HG02885 (cell line): ENCODE data around the gene PTPN4.

ENCODE experiments used
- ATAC-seq: cut with Tn5 transposase; IDR thresholded peaks from one replicate; pipeline ENCODE4 v1.9.1; 2021; ENCODE audit warnings: mild to moderate bottlenecking; ENCODE audit not compliant: unreplicated experiment, poor library complexity

Gene PTPN4

GRCh38 chr2:119910566-119910965 lies 150.8 kb downstream of the PTPN4 start:
- no peak for ATAC-seq

- ATAC-seq = no peak
These were observed 154.5 kb downstream of the PTPN4 start for GRCh38 chr2:119914266-119914665.

- ATAC-seq = no peak
These were observed 162.1 kb downstream of the PTPN4 start for GRCh38 chr2:119921825-119922224.

- no peak for ATAC-seq
These were observed 163.0 kb downstream of the PTPN4 start for GRCh38 chr2:119922699-119923098.

GRCh38 chr2:119929537-119929936 lies 169.8 kb downstream of the PTPN4 start:
- ATAC-seq = no peak

- no peak for ATAC-seq
These were observed 173.1 kb downstream of the PTPN4 start for GRCh38 chr2:119932809-119933208.

GRCh38 chr2:119934319-119934718 lies 174.6 kb downstream of the PTPN4 start:
- ATAC-seq = no peak

GRCh38 chr2:119937680-119938079 lies 178.0 kb downstream of the PTPN4 start:
- ATAC-seq = no peak

GRCh38 chr2:119939915-119940314 lies 180.2 kb downstream of the PTPN4 start:
- no peak for ATAC-seq

- ATAC-seq = no peak
These were observed 181.1 kb downstream of the PTPN4 start for GRCh38 chr2:119940856-119941255.

GRCh38 chr2:119941388-119941787 lies 181.7 kb downstream of the PTPN4 start:
- ATAC-seq = no peak

GRCh38 chr2:119941981-119942513 lies 182.3 kb downstream of the PTPN4 start:
- no peak for ATAC-seq

GRCh38 chr2:119943058-119943457 lies 183.3 kb downstream of the PTPN4 start:
- ATAC-seq = no peak

- no peak for ATAC-seq
These were observed 187.8 kb downstream of the PTPN4 start for GRCh38 chr2:119947535-119947934.

GRCh38 chr2:119950966-119951365 lies 191.2 kb downstream of the PTPN4 start:
- ATAC-seq = no peak

- ATAC-seq = no peak
These were observed 199.0 kb downstream of the PTPN4 start for GRCh38 chr2:119958670-119959268.

GRCh38 chr2:119960821-119961220 lies 201.1 kb downstream of the PTPN4 start:
- no peak for ATAC-seq

GRCh38 chr2:119981896-119982295 lies 222.2 kb downstream of the PTPN4 start:
- ATAC-seq = no peak

GRCh38 chr2:119982506-119982905 lies 222.8 kb downstream of the PTPN4 start:
- ATAC-seq = no peak

GRCh38 chr2:119983108-119983507 lies 223.4 kb downstream of the PTPN4 start:
- ATAC-seq = no peak

GRCh38 chr2:119996148-119996547 lies 236.4 kb downstream of the PTPN4 start:
- no peak for ATAC-seq
